OCI-LY7 (cell line): Measurements from ENCODE around the gene TPM4.

Source experiments
- CTCF ChIP-seq: fragments of 200-600 bp; sonication (generic); conservative IDR thresholded peaks from 2 replicates; pipeline ENCODE4 v1.5.1; 2014; ENCODE audit warnings: mild to moderate bottlenecking, antibody characterized with exemption, low read length, moderate library complexity, mixed read lengths
- EZH2phosphoT487 ChIP-seq: fragments of 200-600 bp; sonication (generic); IDR thresholded peaks from 2 replicates; pipeline ENCODE4 v1.6.1; 2018; ENCODE audit warnings: low read depth, borderline replicate concordance, mild to moderate bottlenecking, mixed run types, antibody characterized with exemption, low read length, moderate library complexity, mixed read lengths

DNA sequence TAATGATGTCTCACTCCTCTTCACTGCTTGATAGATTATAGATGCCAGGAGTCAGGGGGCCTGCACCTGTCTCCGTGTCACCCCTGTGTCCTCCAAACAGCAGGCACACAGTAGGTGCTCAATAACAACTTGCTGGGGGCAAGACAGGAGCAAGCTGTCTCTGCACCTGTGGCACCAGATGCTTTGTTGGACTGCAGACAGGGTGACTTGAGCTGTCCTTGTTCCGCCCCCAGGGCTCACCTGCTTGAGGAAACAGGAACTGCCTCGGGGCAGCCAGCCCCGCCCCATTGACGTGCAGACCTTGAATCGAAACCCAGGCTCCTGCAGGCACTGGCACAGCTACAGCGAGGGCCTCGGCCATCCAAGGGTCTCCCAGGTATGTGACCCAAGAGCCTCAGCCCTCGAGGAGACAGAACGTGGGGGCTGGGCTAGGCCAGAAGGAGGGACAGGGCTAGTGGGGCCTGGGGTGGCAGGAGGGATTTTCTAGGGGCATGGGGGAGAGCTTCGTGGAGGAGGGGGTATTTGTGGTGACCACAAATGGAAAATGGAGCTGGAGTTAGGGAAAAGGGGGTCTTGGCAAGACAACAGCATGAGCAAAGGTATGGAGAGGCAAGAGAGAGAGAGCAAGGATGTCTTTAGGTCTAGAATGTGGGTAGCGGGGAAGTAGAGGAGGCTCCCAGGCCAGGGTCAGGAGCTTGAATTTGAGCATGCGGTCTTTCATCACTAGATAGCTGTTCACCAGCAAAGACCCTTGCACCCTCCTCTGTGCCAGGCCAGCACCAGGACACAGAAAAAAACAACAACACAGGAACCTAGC is 67.3 kb downstream of the TPM4 start, which contains the start of gene HSH2D:
- TF ChIP-seq CTCF (no peak), EZH2phosphoT487 (no peak)
